Measurements from ENCODE around the gene DUOXA2.

Gene DUOXA2

GRCh38 chr15:45167631-45168205 is 53.6 kb downstream of the DUOXA2 start:
- H3K4me3 ChIP-seq (ENCODE audit: low read length), result peak overlapping the region; percentile 99
- peaks cover 22% of the 10 kb centered on the region for H3K4me1 ChIP-seq (ENCODE audit: low read length)
- H3K27me3 ChIP-seq (ENCODE audit: low read depth, low read length), result no peaks in the 10 kb centered on the region
- peaks cover 11% of the 10 kb centered on the region for H3K79me2 ChIP-seq (ENCODE audit: low read length)
- H4K20me1 ChIP-seq (ENCODE audit: insufficient read depth, low read length), result no peaks in the 10 kb centered on the region
- no peak overlapping the region for H2AFZ ChIP-seq (ENCODE audit: low read depth, low read length)
- H3K9me3 ChIP-seq (ENCODE audit: insufficient read depth, low read length), result no peaks in the 10 kb centered on the region
- peak overlapping the region; percentile 100; the same call in 1 of the 2 replicates for H3K9ac ChIP-seq (ENCODE audit: low read length)
- H3K27ac ChIP-seq (ENCODE audit: low read length), result no peak overlapping the region
- no peaks in the 10 kb centered on the region for H3K36me3 ChIP-seq (replicated peaks; ENCODE audit: low read depth, low read length)
- H3K4me2 ChIP-seq (ENCODE audit: low read length), result peak overlapping the region; percentile 99
- TF ChIP-seq CTCF (IDR thresholded peaks at IDR 0.05; ENCODE audit: low read depth, low read length) (no peak), EZH2phosphoT487 (IDR thresholded peaks at IDR 0.05; ENCODE audit: low read depth) (no peak)

Data from OCI-LY3 (cell line).